Coronary artery (tissue), 2 donors: ENCODE measurements around the gene DDHD1.
A peak's percentile ranks its signal among the peaks of the same experiment; 100 is the strongest.

ENCODE experiments used
- DNase-seq: peaks from one replicate; pipeline ENCODE4 v3.0.0-alpha.2; 2017; ENCODE audit warnings: low spot score
- H3K27ac ChIP-seq, 2 donors: fragments of 200-600 bp; sonication (generic); one replicate each; pipeline ENCODE4 v1.5.1; 2016 to 2019
- H3K4me3 ChIP-seq: fragments of 200-600 bp; sonication (generic); 2 replicates; pipeline ENCODE4 v1.5.1; 2016; ENCODE audit warnings: mild to moderate bottlenecking, moderate library complexity
- TF ChIP-seq, protein P1 (sequence below): fragments of 200-600 bp; sonication (generic); IDR thresholded peaks from one replicate; pipeline ENCODE4 v1.5.1; 2019; ENCODE audit warnings: antibody characterized with exemption

Gene DDHD1

GRCh38 chr14:53042480-53042879 is 110.6 kb downstream of the DDHD1 start:
- TF ChIP-seq, protein P1, sequence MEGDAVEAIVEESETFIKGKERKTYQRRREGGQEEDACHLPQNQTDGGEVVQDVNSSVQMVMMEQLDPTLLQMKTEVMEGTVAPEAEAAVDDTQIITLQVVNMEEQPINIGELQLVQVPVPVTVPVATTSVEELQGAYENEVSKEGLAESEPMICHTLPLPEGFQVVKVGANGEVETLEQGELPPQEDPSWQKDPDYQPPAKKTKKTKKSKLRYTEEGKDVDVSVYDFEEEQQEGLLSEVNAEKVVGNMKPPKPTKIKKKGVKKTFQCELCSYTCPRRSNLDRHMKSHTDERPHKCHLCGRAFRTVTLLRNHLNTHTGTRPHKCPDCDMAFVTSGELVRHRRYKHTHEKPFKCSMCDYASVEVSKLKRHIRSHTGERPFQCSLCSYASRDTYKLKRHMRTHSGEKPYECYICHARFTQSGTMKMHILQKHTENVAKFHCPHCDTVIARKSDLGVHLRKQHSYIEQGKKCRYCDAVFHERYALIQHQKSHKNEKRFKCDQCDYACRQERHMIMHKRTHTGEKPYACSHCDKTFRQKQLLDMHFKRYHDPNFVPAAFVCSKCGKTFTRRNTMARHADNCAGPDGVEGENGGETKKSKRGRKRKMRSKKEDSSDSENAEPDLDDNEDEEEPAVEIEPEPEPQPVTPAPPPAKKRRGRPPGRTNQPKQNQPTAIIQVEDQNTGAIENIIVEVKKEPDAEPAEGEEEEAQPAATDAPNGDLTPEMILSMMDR: no peak
- H3K27ac ChIP-seq: peak overlapping the region; percentile 4 to 64
- no peak for DNase-seq
- peak overlapping the region; percentile 34 for H3K4me3 ChIP-seq

DNA sequence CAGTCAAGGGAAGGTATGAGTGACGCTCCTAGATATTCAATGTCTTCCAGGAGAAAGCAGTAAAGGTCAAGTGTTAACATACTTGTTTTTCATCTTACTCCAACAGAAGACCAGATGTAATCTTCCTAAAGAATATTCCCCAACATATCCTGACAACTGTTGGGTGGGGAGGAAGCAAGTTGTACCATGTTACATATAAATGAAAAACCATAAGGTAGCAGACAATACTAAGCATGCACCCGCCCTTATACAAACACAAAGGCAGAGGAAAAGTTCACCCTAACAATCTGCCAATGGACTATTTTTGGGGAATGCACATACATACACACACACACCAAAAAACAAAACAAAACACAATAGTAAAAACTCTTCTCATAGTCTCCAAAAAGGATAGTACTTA is 112.1 kb downstream of the DDHD1 start:
- TF ChIP-seq, protein P1: no peak
- no peak overlapping the region for H3K4me3 ChIP-seq
- DNase-seq: no peak
- H3K27ac ChIP-seq: no peak overlapping the region

DNA sequence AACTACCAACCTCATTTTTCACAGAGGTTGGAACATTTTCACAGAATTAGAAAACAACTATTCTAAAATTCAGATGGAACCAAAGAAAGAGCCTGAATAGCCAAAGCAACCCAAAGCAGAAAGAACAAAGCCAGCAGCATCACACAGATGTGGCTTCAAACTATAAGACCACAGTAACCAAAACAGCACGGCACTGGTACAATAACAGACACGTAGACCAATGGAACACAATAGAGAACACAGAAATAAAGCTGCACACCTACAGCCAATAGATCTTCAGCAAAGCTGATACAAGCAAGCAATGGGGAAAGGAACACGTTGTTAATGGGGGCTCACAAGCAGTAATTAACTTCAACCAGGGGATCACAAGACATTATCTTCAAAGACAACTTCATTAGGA is 114.5 kb downstream of the DDHD1 start:
- TF ChIP-seq, protein P1: no peak
- Histone ChIP-seq H3K27ac (no peak overlapping the region), H3K4me3 (no peak overlapping the region)
- no peak for DNase-seq

DNA sequence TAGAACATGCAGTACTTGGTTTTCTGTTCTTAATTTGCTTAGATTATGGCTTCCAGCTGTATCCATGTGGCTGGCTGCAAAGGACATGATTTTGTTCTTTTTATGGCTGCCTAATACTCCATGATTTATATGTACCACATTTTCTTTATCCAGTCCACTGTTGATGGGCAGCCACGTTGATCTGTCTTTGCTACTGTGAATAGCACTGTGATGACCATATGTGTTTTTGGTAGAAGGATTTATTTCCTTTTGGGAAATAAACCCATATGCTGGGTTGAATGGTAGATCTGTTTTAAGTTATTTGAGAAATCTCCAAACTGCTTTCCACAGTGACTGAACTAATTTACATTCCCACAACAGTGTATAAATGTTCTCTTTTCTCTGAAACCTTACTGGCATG is 116.1 kb downstream of the DDHD1 start:
- no peak for DNase-seq
- Histone ChIP-seq H3K4me3 (no peak overlapping the region), H3K27ac (no peak overlapping the region)
- TF ChIP-seq, protein P1: no peak

- H3K27ac ChIP-seq: peak overlapping the region in 1 of 2 donors; percentile 4
- DNase-seq: no peak
- TF ChIP-seq, protein P1: no peak
Observed at GRCh38 chr14:53035336-53036210, 117.5 kb downstream of the DDHD1 start.

GRCh38 chr14:53034688-53035230 is 118.4 kb downstream of the DDHD1 start:
- DNase-seq: no peak
- no peak overlapping the region for H3K4me3 ChIP-seq
- TF ChIP-seq, protein P1: no peak
- peak overlapping the region in 1 of 2 donors; percentile 4 for H3K27ac ChIP-seq

More at GRCh38 chr14:53035336-53036210, 117.5 kb downstream of the DDHD1 start:
- H3K4me3 ChIP-seq: no peak overlapping the region

DNA sequence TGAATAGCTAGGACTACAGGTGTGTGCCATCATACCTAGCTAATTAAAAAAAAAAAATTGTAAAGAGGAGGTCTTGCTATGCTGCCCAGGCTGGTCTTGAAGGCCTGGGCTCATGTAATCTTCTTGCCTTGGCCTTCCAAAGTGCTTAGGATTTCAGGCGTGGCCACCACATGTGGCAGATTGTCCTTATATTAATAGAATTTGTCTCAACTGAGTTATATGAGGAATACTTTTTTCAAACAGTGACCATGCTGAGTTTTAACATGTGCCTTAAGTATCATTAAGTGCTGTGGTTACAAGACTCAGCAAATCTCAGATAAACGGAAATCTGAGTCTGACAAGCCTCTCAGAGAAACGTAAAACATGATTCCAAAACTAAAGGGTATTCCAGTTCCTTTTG is 119.1 kb downstream of the DDHD1 start:
- no peak overlapping the region for H3K27ac ChIP-seq
- TF ChIP-seq, protein P1: no peak
- no peak for DNase-seq
- no peak overlapping the region for H3K4me3 ChIP-seq
